Midbrain (tissue), 1 donor: Measurements from ENCODE around the gene XXYLT1.
"Not testable (repeated sequence)": the region's sequence is repeated elsewhere in the genome, so short reads cannot be mapped to it uniquely, and the experiment has no call there.

Experiments used
- DNase-seq: peaks from one replicate; lab custom pipeline; 2025; lab: John Stamatoyannopoulos, UW

The XXYLT1 gene

DNA sequence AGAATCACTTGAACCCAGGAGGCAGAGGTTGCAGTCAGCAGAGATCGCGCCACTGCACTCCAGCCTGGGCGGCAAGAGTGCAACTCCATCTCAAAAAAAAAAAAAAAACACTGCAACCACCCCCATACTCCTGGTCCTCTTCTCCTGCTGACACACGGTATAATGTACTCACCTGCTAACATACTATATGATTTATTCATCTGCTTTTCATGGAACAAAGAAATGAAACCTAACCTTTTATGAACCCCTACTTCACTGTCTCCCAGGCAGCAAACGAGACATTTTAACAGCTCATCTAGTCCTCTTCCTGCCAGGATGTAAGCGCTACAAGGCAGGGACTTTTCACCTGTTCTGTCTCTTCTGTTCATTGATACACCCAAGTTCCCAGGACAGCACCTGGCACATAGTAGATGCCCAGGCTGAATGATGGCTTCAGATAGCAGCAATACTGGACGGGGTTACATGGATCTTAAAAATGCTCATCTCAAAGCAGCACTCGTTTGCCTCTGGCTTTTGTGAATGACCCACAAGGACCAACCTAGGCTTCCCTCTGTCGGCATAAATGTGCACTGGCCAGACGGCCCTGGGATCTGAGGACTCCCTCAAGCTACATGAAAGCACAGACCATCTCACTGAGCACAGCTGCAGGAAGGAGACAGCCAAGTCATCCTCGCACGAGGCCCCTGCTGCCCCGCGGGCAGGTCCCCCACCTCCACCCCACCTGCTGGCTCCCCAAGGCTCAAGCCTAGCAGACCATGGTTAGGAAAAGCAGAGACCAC, 20.3 kb downstream of the XXYLT1 start:
- no peak for DNase-seq

DNA sequence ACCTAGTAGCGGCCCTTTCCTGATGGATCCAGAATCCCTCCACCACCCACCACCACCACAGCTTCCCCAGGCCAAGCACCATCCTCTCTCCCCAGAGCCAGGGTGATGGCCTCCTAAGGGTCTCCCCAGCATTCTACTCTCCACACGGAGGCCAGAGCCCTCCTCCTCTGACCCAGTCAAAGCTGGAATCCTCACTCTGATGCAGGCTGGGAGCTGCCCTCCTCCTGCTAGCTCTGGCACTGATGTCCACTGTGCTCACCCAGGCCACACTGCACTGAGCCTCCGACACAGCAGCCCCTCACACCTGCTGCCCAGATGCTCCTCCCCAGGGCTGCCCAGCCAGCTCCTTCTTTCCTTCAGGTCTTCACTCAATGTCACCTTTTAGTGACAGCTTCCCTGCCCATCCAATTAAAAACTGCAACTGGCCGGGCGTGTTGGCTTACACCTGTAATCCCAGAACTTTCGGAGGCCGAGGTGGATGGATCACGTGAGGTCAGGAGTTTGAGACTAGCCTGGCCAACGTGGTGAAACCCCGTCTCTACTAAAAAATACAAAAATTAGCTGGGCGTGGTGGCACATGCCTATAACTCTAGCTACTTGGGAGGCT, 21.0 kb downstream of the XXYLT1 start:
- DNase-seq = no peak

- DNase-seq = no peak
Measured at GRCh38 chr3:195249057-195249770, 21.7 kb downstream of the XXYLT1 start.

DNA sequence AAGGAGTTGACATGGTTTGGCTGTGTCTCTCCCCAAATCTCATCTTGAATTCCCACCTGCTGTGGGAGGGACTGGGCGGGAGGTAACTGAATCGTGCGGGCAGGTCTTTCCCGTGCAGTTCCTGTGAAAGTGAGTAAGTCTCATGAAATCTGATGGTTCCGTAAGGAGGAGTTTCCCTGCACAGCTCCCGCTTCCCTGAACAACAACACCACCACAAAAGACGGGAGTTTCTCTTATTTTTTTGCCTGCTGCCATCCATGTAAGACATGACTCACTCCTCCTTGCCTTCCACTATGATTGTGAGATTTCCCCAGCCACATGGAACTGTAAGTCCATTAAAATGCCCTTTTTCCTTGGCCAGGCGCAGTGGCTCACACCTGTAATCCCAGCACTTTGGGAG, 22.7 kb downstream of the XXYLT1 start:
- DNase-seq = no peak

DNA sequence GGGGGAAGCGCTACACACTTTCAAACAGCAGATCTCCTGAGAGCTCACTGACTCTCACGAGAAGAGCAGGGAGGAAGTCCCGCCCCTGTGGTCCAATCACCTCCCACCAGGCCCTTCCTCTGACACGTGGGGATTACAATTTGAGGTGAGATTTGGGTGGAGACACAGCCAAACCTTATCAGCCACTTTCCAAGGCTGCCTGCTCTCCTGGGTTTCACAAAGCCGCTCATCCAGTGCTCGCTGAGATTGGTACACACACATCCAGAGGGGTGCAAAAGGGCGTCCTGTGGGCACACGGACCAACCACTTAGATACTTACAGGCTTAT, 23.1 kb downstream of the XXYLT1 start:
- DNase-seq = no peak

GRCh38 chr3:195247086-195247862, 23.7 kb downstream of the XXYLT1 start:
- DNase-seq = no peak

DNA sequence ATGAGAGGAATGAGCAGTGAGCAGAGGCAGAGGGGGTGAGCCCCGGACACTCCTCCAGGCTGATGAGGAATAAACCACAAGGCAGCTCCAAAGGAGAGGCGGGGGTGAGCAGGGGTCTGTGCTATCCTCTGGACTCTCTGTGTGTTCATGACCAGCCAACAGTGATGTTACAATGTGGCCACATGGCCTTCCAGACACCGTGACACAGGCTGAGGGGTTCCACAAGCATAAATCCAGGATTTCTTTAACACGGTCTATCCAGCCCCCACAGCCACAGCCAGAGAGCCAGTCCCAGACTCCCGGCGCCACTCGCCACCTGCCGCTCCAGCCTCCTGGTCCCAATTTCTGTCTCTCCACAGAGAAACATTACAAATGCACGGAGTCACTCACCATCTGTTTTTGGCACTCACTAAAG, 24.4 kb downstream of the XXYLT1 start:
- DNase-seq = no peak

DNA sequence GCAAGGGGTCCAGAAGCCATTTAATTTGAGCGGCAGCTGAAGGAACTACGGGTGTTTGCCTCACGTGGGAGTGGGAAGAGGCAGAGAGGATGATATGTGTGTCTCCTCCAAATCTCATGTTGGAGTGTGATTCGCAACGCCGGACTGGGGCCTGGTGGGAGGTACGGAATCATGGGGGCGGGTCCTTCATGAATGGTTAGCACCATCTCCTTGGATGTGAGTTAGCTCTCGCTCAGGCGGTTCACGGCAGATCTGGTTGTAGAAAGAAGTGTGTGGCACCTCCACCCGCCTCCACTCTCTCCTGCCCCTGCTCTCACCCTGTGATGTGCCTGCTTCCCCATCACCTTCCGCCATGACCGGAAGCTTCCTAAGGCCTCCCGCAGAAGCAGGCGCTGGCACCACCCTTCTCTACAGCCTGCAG, 25.4 kb downstream of the XXYLT1 start:
- no peak for DNase-seq

- DNase-seq = no peak
Measured at GRCh38 chr3:195241592-195242355, 29.2 kb downstream of the XXYLT1 start.

GRCh38 chr3:195240939-195241338, 30.0 kb downstream of the XXYLT1 start:
- no peak for DNase-seq

GRCh38 chr3:195240171-195240701, 30.7 kb downstream of the XXYLT1 start:
- no peak for DNase-seq

GRCh38 chr3:195239121-195239520, 31.8 kb downstream of the XXYLT1 start:
- no peak for DNase-seq

- peak; percentile 12 for DNase-seq
Measured at GRCh38 chr3:195238586-195239118, 32.3 kb downstream of the XXYLT1 start.

DNA sequence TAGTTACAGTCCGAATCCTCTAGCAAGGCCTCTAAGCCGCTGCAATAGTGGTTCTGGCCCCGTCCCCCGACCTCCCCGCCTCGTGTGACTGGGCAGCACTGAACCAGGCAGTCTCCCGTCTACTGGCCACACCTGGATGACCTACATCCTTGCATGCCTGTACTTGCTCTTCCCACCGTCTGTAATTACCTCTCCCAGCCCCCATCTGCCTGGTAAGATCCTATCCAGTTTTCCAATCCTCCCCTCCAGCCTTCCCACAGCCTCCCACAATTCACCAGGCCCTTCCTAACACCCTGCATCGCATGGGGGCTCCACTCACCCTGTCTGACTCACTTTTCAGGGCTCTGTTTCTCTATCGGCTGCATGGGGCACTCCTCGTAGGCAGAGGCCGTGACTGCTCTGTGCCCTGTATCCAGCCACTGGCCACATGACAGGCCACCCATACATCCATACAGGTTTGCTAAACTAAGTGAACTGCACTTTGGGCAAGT, 32.8 kb downstream of the XXYLT1 start:
- DNase-seq = no peak

- DNase-seq = no peak
Measured at GRCh38 chr3:195236801-195237570, 34.0 kb downstream of the XXYLT1 start.

- DNase-seq = no peak
Measured at GRCh38 chr3:195236076-195236798, 34.7 kb downstream of the XXYLT1 start.

GRCh38 chr3:195230244-195230643, 40.7 kb downstream of the XXYLT1 start:
- DNase-seq = no peak

GRCh38 chr3:195228886-195229285, 42.1 kb downstream of the XXYLT1 start:
- DNase-seq = not testable (repeated sequence)

- DNase-seq = no peak
Measured at GRCh38 chr3:195227871-195228270, 43.1 kb downstream of the XXYLT1 start.
